GM12878 (cell line): Measurements from ENCODE around the gene CCDC12. TPM values are rescaled to one million over a fixed set of nuclear protein-coding genes. Genes with fewer than 3 reads are reported as not detected.

ENCODE experiments used
- CBX3 ChIP-seq: fragments of 200-600 bp; sonication (generic); IDR thresholded peaks from 2 replicates; pipeline ENCODE4 v1.6.1; 2016; ENCODE audit warnings: low read depth, borderline replicate concordance
- HSF1 ChIP-seq: fragments of 150-350 bp; IDR thresholded peaks from 2 replicates; pipeline ENCODE4 v1.6.1; 2014; ENCODE audit warnings: mild to moderate bottlenecking, low read depth, low read length
- RBBP5 ChIP-seq: fragments of 200-600 bp; sonication (generic); conservative IDR thresholded peaks from 2 replicates; pipeline ENCODE4 v1.6.1; 2016
- SMC3 ChIP-seq: IDR thresholded peaks from 2 replicates; pipeline ENCODE4 v1.6.1; 2011; ENCODE audit warnings: low read length, improper control_type of control experiment, borderline replicate concordance
- USF2 ChIP-seq: IDR thresholded peaks from 2 replicates; pipeline ENCODE4 v1.6.1; 2011; ENCODE audit warnings: low read depth, low read length, improper control_type of control experiment, borderline replicate concordance
- ZBTB33 ChIP-seq: fragments of 450-650 bp; IDR thresholded peaks from 2 replicates; pipeline ENCODE4 v1.6.1; 2017; ENCODE audit warnings: mild to moderate bottlenecking
- ZBTB4 ChIP-seq: fragments of 450-650 bp; formaldehyde crosslinking; IDR thresholded peaks from 2 replicates; pipeline ENCODE4 v1.4.0; 2022; ENCODE audit warnings: mild to moderate bottlenecking, moderate library complexity
- ZNF274 ChIP-seq: IDR thresholded peaks from one replicate; pipeline ENCODE4 v1.8.0; 2011; ENCODE audit not compliant: insufficient read length, insufficient read depth
- polyA plus RNA-seq, 11 experiments: library from polyadenylated mRNA; depleted of rRNA in 4 of 11; unstranded in 6 of 11; stranded (reverse) in 5 of 11; fragments of >200 nt; fragmentation: Nextera tagmentation in 4 of 11; fragmentation: Illumina TruSeq in 1 of 11; extraction: Ambion mirVana in 4 of 11; extraction: Trizol in 1 of 11; gene quantifications; 1 replicate in 1 of 11; 2 replicates in 10 of 11; pipeline versions ENCODE4 v1.2.1 to v1.2.3, GENCODE V29; 2011 to 2016; ENCODE audit warnings: inconsistent platforms in 2 of 11, missing spikeins in 2 of 11, low read depth in 1 of 11
- total RNA-seq, 4 experiments: library from RNA; depleted of rRNA in 3 of 4; stranded (reverse); fragments of >200 nt in 3 of 4; fragmentation: Illumina TruSeq in 1 of 4; extraction: Trizol in 1 of 4; gene quantifications; 2 replicates each; pipeline versions ENCODE4 v1.2.1 to v1.2.3, GENCODE V29; 2013 to 2021

The CCDC12 gene
- total and polyA plus RNA-seq, 10 of the 15 experiments (the other 5 are each of a cell fraction or from before 2014, with no cell fraction given), result 9.2 to 91.4 (median 61.3) TPM

GRCh38 chr3:46923559-46924350 lies 52.8 kb downstream of the CCDC12 start (continued):
- TF ChIP-seq SMC3 (peak; percentile 48; the same call in 1 of the 2 replicates), RBBP5 (no peak), HSF1 (no peak), ZBTB33 (peak; percentile 100), USF2 (no peak), CBX3 (no peak), ZBTB4 (CRISPR knock-in tag) (no peak), ZNF274 (no peak)
